Transverse colon (tissue), 4 donors: Measurements from ENCODE around the gene LAMTOR4.

Source experiments
- POLR2AphosphoS5 ChIP-seq, 3 donors: sonication (generic); formaldehyde crosslinking; IDR thresholded peaks; one replicate each; pipeline ENCODE4 v1.6.1; 2016; ENCODE audit warnings: antibody characterized with exemption in 3 of 3
- TF ChIP-seq, protein P1 (sequence below), 5 experiments: fragments of 200-600 bp in 3 of 5; fragments of 450-650 bp in 2 of 5; sonication (generic) in 3 of 5; IDR thresholded peaks; 1 replicate in 2 of 5; 2 replicates in 3 of 5; pipeline ENCODE4 v1.5.1; 2016 to 2017; ENCODE audit warnings: antibody characterized with exemption in 5 of 5, inconsistent platforms in 3 of 5, mild to moderate bottlenecking in 2 of 5, moderate library complexity in 1 of 5

DNA sequence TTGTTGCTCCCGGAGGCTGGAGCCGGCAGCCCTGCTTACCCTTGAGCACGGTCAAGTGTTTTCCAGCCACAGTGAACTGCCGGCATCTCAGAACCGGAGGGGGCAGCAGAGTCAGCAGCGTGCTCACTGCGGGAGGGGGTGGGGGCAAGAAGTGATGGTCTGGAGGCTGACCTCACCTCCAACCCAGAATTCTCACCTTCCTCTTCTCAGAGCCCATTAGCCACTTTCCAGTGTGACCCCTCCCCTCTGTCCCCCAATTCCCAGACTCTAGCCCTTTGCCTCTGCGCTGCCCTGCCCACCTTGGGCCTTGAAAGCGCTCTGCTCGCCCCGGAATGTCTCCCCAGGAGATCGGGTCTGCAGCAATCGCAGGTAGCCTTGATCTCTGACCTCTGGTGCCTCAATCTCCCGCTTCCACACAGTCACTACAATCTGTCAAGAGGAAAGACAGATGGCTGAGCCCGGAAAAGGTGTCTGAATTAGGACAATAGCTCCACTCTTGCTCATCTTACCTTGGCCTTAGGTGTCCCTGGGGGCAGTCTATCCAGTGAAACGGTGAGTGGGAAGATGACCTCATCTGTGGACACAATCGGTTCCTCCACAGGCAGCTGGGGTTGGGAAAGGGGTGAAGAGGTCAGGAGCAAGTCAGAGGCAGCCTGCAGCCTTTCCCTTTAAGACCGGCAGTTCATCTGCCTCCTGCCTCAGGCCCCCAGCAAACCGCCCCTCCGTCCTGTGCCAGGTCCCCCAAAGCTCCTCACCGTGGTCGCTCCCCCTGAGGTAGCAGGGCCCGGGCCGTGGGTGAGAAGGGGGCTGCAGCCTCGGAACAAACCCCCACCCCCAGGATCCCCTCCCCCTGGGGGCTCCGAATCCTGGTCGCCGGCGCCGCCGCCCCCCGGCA lies 8.9 kb downstream of the LAMTOR4 start:
- TF ChIP-seq, protein P1, sequence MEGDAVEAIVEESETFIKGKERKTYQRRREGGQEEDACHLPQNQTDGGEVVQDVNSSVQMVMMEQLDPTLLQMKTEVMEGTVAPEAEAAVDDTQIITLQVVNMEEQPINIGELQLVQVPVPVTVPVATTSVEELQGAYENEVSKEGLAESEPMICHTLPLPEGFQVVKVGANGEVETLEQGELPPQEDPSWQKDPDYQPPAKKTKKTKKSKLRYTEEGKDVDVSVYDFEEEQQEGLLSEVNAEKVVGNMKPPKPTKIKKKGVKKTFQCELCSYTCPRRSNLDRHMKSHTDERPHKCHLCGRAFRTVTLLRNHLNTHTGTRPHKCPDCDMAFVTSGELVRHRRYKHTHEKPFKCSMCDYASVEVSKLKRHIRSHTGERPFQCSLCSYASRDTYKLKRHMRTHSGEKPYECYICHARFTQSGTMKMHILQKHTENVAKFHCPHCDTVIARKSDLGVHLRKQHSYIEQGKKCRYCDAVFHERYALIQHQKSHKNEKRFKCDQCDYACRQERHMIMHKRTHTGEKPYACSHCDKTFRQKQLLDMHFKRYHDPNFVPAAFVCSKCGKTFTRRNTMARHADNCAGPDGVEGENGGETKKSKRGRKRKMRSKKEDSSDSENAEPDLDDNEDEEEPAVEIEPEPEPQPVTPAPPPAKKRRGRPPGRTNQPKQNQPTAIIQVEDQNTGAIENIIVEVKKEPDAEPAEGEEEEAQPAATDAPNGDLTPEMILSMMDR (IDR thresholded peaks at IDR 0.05): peak in 2 of 5 experiments; percentile 4 to 9
- TF ChIP-seq POLR2AphosphoS5 (IDR thresholded peaks at IDR 0.05): no peak
